HFF-Myc (cell line): ENCODE measurements around the gene DTNA.

ENCODE experiments used
- DNase-seq: peaks from one replicate; pipeline ENCODE4 v3.0.0-alpha.2; 2011; ENCODE audit warnings: low read depth; ENCODE audit errors: extremely low read depth
- H3K4me3 ChIP-seq: replicated peaks from 2 replicates; pipeline ENCODE4 v1.5.1; 2011; ENCODE audit warnings: low read depth, mild to moderate bottlenecking, control low read depth, low read length
- TF ChIP-seq, protein P1 (sequence below): IDR thresholded peaks from 2 replicates; pipeline ENCODE4 v1.5.1; 2012; ENCODE audit warnings: mild to moderate bottlenecking, low read depth, low read length, control low read depth; ENCODE audit errors: missing control alignments

Gene DTNA

DNA sequence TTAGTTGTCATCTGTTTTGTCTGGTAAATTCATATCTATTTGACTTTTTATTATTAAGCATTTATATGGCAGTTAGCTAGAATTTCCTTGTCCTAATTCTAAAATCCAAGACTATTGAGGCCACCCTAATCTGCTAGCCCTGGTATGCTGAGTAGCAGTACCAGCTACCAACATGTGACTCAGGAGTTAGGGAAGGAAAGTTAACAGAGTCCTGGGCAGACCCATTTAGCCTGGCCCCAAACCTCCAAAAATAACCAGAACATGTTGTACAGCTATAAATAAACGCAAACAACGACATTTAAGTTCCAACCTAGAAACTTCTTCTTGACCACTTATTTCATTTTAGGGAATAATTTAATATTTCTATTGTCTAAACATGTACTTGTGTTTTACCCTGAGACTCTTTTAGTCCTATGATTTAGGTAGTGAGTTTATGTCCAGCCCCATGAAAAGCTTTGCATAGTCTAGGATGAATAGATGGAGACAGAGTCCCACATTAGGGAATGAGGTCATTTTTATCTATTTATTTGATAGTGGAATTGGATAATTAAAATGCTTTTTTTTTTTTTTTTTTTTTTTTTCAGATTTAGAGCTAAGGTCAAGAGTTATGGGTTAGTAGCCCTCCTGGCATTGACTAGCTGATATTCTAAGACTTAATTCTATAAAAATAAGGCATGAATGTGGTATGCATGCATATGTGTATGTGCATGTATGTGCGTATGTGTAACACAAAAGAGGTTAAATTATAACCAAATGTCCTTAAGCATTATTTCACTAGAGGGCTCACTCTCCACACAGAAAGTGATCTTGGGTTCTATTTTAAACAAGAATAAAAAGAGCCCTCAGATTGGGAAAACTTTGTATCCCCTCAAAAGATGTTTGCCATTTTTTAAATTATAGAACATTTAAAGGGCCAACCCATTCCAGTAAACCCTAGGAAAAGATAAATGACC lies 171.1 kb downstream of the DTNA start:
- TF ChIP-seq, protein P1, sequence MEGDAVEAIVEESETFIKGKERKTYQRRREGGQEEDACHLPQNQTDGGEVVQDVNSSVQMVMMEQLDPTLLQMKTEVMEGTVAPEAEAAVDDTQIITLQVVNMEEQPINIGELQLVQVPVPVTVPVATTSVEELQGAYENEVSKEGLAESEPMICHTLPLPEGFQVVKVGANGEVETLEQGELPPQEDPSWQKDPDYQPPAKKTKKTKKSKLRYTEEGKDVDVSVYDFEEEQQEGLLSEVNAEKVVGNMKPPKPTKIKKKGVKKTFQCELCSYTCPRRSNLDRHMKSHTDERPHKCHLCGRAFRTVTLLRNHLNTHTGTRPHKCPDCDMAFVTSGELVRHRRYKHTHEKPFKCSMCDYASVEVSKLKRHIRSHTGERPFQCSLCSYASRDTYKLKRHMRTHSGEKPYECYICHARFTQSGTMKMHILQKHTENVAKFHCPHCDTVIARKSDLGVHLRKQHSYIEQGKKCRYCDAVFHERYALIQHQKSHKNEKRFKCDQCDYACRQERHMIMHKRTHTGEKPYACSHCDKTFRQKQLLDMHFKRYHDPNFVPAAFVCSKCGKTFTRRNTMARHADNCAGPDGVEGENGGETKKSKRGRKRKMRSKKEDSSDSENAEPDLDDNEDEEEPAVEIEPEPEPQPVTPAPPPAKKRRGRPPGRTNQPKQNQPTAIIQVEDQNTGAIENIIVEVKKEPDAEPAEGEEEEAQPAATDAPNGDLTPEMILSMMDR: peak; percentile 17
- DNase-seq: no peak

DNA sequence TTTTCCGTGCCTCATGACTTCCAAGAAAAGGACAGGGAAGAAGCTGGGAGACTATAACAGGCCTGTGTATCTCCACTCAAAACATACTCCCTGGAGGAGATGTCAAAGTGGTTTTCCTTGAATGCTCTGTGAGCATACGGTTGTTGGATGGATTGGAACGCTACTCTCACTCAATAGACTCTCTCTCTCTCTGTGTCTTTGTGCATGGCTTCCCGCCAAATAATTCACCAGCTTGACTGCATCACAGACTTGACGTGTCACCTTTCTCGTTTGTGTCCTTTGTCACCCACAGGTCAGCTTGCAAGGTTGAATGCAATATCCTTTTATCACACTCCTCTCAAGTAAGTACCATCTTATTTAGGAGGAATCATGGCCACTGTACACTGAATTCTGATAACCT lies 174.3 kb downstream of the DTNA start:
- TF ChIP-seq, protein P1: no peak
- DNase-seq: no peak
- H3K4me3 ChIP-seq: no peak overlapping the region

More for the DNA sequence above, 171.1 kb downstream of the DTNA start:
- H3K4me3 ChIP-seq: no peak overlapping the region

DNA sequence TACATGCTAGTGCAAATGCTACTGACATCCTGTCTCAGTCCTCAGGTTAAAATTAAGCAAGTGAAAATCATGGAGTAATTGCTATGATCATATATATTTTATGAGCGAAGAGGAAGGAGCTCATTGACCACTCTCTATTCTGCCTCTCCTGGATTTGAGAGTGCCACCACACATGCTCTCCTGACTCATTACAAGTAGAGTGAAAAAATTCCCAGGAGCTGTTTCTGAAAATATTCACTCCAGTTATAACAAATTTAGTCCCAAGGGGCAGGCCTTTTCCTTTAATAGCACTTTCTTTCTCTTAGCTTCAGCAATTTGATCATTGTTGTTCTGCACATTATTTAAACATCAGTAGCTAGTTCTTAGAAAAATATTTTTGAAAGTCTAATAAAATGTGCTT lies 176.1 kb downstream of the DTNA start:
- no peak for DNase-seq
- TF ChIP-seq, protein P1: no peak
- no peak overlapping the region for H3K4me3 ChIP-seq

DNA sequence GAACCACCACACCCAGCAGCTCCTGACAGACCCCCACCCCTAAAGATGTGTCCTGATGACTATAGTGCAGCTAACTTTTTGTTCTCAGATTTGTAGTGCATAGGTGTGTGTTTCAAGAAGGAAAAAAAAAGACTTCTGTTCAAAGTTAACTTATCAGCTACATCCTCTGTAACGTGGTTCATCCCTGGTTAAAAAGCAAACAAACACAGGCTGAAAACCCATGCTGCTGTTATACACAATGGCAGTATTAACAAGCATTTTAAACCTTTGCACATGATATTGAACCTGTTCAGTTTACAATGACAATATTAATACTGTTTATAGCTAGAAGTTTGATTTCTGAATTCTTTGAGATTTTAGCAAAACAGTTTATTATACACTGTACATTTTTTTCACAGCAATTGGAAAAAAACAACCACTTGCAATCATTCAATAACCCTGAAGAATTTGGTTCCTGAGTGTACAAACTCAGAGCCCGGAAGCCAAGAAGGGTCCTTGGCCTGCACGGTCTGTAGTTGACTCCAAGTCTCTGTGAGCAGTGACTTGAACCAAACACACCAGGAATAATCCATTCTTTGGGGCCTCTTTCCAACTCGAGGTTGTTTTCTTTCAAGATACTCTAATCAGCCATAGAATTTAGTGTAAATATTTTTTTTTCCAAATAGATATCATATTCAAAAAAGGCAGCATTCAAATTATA lies 177.9 kb downstream of the DTNA start:
- TF ChIP-seq, protein P1: no peak
- no peak overlapping the region for H3K4me3 ChIP-seq
- DNase-seq: no peak

DNA sequence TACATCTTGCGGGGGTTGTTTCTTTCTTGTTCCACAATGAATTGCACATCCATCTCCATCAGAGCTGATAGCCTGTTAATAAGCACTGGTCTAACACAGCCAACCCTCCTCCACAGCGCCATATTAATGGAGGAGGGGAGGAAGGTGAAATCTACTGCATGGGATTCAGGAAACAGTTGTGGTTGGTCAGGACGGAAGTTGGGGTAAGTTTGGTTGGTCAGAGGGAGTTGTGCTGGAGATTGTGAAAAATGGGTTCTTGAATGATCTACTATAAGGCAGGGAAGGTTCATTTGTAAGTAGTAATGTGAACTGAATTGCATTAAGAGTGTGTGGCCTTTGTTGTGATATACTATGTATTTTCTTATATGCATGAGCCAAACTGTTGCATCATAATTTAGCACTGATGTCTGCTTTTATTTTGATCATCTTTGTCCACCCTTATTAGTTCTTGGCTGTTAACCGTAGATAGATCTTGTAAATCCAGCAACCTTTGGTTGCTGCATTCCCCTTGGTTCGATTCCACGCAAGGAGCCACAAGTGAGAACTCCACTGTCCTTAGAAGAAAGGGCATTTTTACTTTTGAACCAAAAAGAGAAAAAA lies 180.5 kb downstream of the DTNA start:
- TF ChIP-seq, protein P1: no peak
- DNase-seq: no peak
- no peak overlapping the region for H3K4me3 ChIP-seq

DNA sequence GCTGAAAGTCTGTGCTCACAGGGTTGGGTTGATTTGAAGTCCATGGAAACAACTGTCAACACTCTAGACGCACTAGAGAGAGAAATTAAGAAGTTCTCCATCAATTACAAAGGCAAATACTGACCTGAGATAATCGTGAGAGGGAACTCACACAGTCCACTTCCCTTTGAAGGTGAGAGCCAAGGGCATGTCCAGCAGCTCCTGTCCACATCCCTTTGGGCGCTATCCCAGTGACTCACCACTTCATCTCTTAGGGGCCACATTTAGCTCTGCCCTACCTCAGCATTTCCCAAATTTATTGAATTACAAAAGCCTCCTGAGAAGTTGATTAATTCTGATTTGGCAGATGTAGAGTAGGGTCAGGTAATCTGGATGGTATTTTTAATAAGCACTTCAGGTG lies 182.3 kb downstream of the DTNA start:
- TF ChIP-seq, protein P1: no peak
- no peak overlapping the region for H3K4me3 ChIP-seq
- no peak for DNase-seq
